ENCODE data around the gene CCL19. TPM values are rescaled to one million over a fixed set of nuclear protein-coding genes. Genes with fewer than 3 reads are reported as not detected.

The CCL19 gene
- polyA plus RNA-seq, 1 of the 3 experiments (the other 2 are of a cell fraction): not detected

DNA sequence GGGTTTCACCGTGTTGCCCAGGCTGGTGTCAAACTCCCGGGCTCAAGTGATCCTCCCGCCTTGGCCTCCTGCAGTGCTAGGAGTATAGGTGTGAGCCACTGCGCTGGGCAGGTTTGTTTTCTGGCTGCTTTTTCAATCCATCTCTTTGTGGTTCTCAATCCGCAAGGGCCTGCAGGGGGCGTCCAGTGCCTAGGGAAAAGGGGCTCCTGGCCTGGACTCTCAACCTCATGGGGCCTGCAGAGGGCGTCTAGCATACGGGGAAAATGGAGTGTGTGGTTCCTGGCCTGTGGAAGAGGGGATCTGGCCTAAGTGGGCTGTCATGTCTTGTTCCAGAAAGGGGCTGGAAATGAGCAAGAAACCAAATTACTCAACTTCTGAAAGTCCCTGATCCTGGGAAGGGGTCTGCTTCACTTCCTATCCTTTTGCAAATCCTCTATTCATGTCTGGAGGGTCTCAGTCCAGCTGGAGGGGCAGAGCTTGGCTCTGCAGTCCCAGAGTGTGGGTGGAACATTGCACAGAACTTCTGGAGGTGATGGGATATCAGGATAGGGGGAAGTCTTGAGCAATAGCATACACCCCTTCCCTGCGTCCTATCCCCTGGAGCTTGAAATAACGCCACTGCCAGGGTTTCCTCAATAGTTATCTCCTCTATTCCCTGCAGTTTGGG, 15.9 kb downstream of the CCL19 start (continued):
- TF ChIP-seq REST (IDR thresholded peaks at IDR 0.05; ENCODE audit: low read depth, low read length): no peak
- no peak for TF ChIP-seq ELF1 (IDR thresholded peaks at IDR 0.05)
- TF ChIP-seq FOXM1 (IDR thresholded peaks at IDR 0.05; ENCODE audit: low read depth): no peak
- TF ChIP-seq, protein P1, sequence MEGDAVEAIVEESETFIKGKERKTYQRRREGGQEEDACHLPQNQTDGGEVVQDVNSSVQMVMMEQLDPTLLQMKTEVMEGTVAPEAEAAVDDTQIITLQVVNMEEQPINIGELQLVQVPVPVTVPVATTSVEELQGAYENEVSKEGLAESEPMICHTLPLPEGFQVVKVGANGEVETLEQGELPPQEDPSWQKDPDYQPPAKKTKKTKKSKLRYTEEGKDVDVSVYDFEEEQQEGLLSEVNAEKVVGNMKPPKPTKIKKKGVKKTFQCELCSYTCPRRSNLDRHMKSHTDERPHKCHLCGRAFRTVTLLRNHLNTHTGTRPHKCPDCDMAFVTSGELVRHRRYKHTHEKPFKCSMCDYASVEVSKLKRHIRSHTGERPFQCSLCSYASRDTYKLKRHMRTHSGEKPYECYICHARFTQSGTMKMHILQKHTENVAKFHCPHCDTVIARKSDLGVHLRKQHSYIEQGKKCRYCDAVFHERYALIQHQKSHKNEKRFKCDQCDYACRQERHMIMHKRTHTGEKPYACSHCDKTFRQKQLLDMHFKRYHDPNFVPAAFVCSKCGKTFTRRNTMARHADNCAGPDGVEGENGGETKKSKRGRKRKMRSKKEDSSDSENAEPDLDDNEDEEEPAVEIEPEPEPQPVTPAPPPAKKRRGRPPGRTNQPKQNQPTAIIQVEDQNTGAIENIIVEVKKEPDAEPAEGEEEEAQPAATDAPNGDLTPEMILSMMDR (IDR thresholded peaks at IDR 0.05): peak; percentile 70
- peak; percentile 70 for TF ChIP-seq SMC3 (IDR thresholded peaks at IDR 0.05; ENCODE audit: low read depth, low read length)
- no peak for TF ChIP-seq GABPA (IDR thresholded peaks at IDR 0.05; ENCODE audit: low read depth)
- TF ChIP-seq RXRA (IDR thresholded peaks at IDR 0.05; ENCODE audit: borderline replicate concordance, low read depth): no peak
- TF ChIP-seq EZH2phosphoT487 (IDR thresholded peaks at IDR 0.05; ENCODE audit: borderline replicate concordance, low read depth): no peak
- TF ChIP-seq YY1 (IDR thresholded peaks at IDR 0.05; ENCODE audit: low read depth): no peak
- TF ChIP-seq MXI1 (IDR thresholded peaks at IDR 0.05; ENCODE audit: low read depth, low read length): no peak
- no peak for TF ChIP-seq JUND (IDR thresholded peaks at IDR 0.05)

GRCh38 chr9:34674440-34674839, 16.6 kb downstream of the CCL19 start:
- no peaks in the 10 kb centered on the region for H3K27me3 ChIP-seq (ENCODE audit: insufficient read depth)
- no peaks in the 10 kb centered on the region for H3K9me3 ChIP-seq
- H3K4me1 ChIP-seq (ENCODE audit: control insufficient read depth in 1 of 2, insufficient read depth in 2 of 2, low read depth in 1 of 2, low read length in 1 of 2): no peaks in the 10 kb centered on the region
- DNase-seq: no peak
- no peaks in the 10 kb centered on the region for H3K79me2 ChIP-seq (ENCODE audit: insufficient read depth)
- no peak overlapping the region for H3K4me2 ChIP-seq
- no peak overlapping the region for H3K9ac ChIP-seq
- ChIA-PET POLR2A (no interaction called here), CTCF (interaction anchor here (0.7 to 5.7 kb wide), 12 partner anchors 11 to 320 kb away, joined by 3 to 57 read pairs (median 4); partner anchors contain the start of genes CCL19, CCL21, DCTN3 and GALT)
- TF ChIP-seq TCF12 (IDR thresholded peaks at IDR 0.05): no peak
- no peak for TF ChIP-seq RAD21 (IDR thresholded peaks at IDR 0.05; ENCODE audit: low read length)
- no peak for TF ChIP-seq GATA2 (CRISPR knock-in tag; IDR thresholded peaks at IDR 0.05)
- H4K20me1 ChIP-seq (ENCODE audit: insufficient read depth): no peaks in the 10 kb centered on the region
- H2AFZ ChIP-seq (ENCODE audit: low read depth): no peak overlapping the region
- H3F3A ChIP-seq (replicated peaks; ENCODE audit: insufficient read depth): no peaks in the 10 kb centered on the region
- no peaks in the 10 kb centered on the region for H3K9me2 ChIP-seq
- H3K36me3 ChIP-seq (replicated peaks in 1 of 2; ENCODE audit: control insufficient read depth in 1 of 2, insufficient read depth in 2 of 2, low read length in 1 of 2): no peaks in the 10 kb centered on the region
- WGBS (ENCODE audit: low lambda C conversion rate): 75% methylated on average over 3 of the region's 3 CpGs
- no peak overlapping the region for H3K4me3 ChIP-seq (ENCODE audit: low read depth in 2 of 2, low read length in 1 of 2)
- H3K27ac ChIP-seq (ENCODE audit: low read depth in 2 of 2, low read length in 1 of 2): no peak overlapping the region

Data from SK-N-SH (cell line).